HUES6 (cell line): ENCODE measurements around the gene TECTB.

Experiments used
- H3K27ac ChIP-seq: 2 replicates; pipeline ENCODE4 v1.7.0; 2013; ENCODE audit warnings: low read depth, mild to moderate bottlenecking, low read length, inconsistent platforms
- H3K27me3 ChIP-seq: 2 replicates; pipeline ENCODE4 v1.6.1; 2013; ENCODE audit warnings: low read length; ENCODE audit not compliant: control insufficient read depth, insufficient read depth
- H3K36me3 ChIP-seq: 2 replicates; pipeline ENCODE4 v1.6.1; 2013; ENCODE audit warnings: low read length; ENCODE audit not compliant: control insufficient read depth, insufficient read depth
- H3K4me1 ChIP-seq: 2 replicates; pipeline ENCODE4 v1.6.1; 2013; ENCODE audit warnings: low read length; ENCODE audit not compliant: control insufficient read depth, insufficient read depth
- H3K4me3 ChIP-seq: 2 replicates; pipeline ENCODE4 v1.5.1; 2013; ENCODE audit warnings: low read depth, low read length
- H3K9ac ChIP-seq: one replicate; pipeline ENCODE4 v1.6.1; 2013; ENCODE audit warnings: mild to moderate bottlenecking, low read length
- H3K9me3 ChIP-seq: 2 replicates; pipeline ENCODE4 v1.6.1; 2013; ENCODE audit warnings: low read depth, low read length; ENCODE audit not compliant: control insufficient read depth, insufficient read depth

TECTB gene

GRCh38 chr10:112289373-112290053 is 6.3 kb downstream of the TECTB start:
- H3K4me3 ChIP-seq: no peak overlapping the region
- H3K9ac ChIP-seq: no peak overlapping the region
- no peaks in the 10 kb centered on the region for H3K9me3 ChIP-seq
- no peaks in the 10 kb centered on the region for H3K36me3 ChIP-seq
- no peak overlapping the region for H3K27ac ChIP-seq
- peaks cover 9% of the 10 kb centered on the region for H3K27me3 ChIP-seq
- peaks cover 2% of the 10 kb centered on the region; the same call in 1 of the 2 replicates for H3K4me1 ChIP-seq

GRCh38 chr10:112290054-112290373 is 6.8 kb downstream of the TECTB start:
- Histone ChIP-seq H3K4me1 (peaks cover 2% of the 10 kb centered on the region; the same call in 1 of the 2 replicates), H3K27ac (no peak overlapping the region), H3K4me3 (no peak overlapping the region)

GRCh38 chr10:112294169-112294568 is 11.0 kb downstream of the TECTB start:
- no peak overlapping the region for H3K27ac ChIP-seq
- H3K9ac ChIP-seq: no peak overlapping the region
- no peaks in the 10 kb centered on the region for H3K36me3 ChIP-seq
- no peaks in the 10 kb centered on the region; the same call in 1 of the 2 replicates for H3K27me3 ChIP-seq
- no peaks in the 10 kb centered on the region; the same call in 1 of the 2 replicates for H3K4me1 ChIP-seq
- H3K9me3 ChIP-seq: no peaks in the 10 kb centered on the region
- H3K4me3 ChIP-seq: no peak overlapping the region

More at GRCh38 chr10:112290054-112290373, 6.8 kb downstream of the TECTB start:
- H3K9ac ChIP-seq: no peak overlapping the region
- H3K36me3 ChIP-seq: no peaks in the 10 kb centered on the region
- H3K27me3 ChIP-seq: peaks cover 7% of the 10 kb centered on the region
- no peaks in the 10 kb centered on the region for H3K9me3 ChIP-seq

- no peaks in the 10 kb centered on the region for H3K9me3 ChIP-seq
These were observed 12.9 kb downstream of the TECTB start for GRCh38 chr10:112295853-112296830.

GRCh38 chr10:112296908-112297331 is 13.7 kb downstream of the TECTB start:
- Histone ChIP-seq H3K9me3 (no peaks in the 10 kb centered on the region), H3K9ac (no peak overlapping the region), H3K4me3 (no peak overlapping the region), H3K27me3 (no peaks in the 10 kb centered on the region), H3K4me1 (no peaks in the 10 kb centered on the region; the same call in 1 of the 2 replicates), H3K36me3 (no peaks in the 10 kb centered on the region), H3K27ac (no peak overlapping the region)

More at GRCh38 chr10:112295853-112296830, 12.9 kb downstream of the TECTB start:
- H3K4me1 ChIP-seq: no peaks in the 10 kb centered on the region; the same call in 1 of the 2 replicates
- H3K27ac ChIP-seq: no peak overlapping the region
- no peak overlapping the region for H3K9ac ChIP-seq
- no peak overlapping the region for H3K4me3 ChIP-seq
- no peaks in the 10 kb centered on the region for H3K36me3 ChIP-seq
- no peaks in the 10 kb centered on the region for H3K27me3 ChIP-seq

GRCh38 chr10:112298581-112298980 is 15.4 kb downstream of the TECTB start:
- Histone ChIP-seq H3K4me1 (no peaks in the 10 kb centered on the region; the same call in 1 of the 2 replicates), H3K9ac (no peak overlapping the region), H3K9me3 (no peaks in the 10 kb centered on the region), H3K36me3 (no peaks in the 10 kb centered on the region), H3K4me3 (no peak overlapping the region), H3K27ac (no peak overlapping the region), H3K27me3 (no peaks in the 10 kb centered on the region)

- Histone ChIP-seq H3K36me3 (no peaks in the 10 kb centered on the region), H3K4me3 (no peak overlapping the region), H3K9ac (no peak overlapping the region), H3K4me1 (no peaks in the 10 kb centered on the region; the same call in 1 of the 2 replicates), H3K27ac (no peak overlapping the region), H3K9me3 (no peaks in the 10 kb centered on the region), H3K27me3 (no peaks in the 10 kb centered on the region)
These were observed 16.3 kb downstream of the TECTB start for GRCh38 chr10:112299456-112299855.

GRCh38 chr10:112302335-112302734 is 19.1 kb downstream of the TECTB start:
- Histone ChIP-seq H3K9me3 (no peaks in the 10 kb centered on the region), H3K27me3 (no peaks in the 10 kb centered on the region), H3K36me3 (no peaks in the 10 kb centered on the region), H3K4me1 (0 out of 2 replicates have a peak, but pooled peaks cover under 1% of the 10 kb centered on the region), H3K27ac (no peak overlapping the region), H3K4me3 (no peak overlapping the region), H3K9ac (no peak overlapping the region)

- Histone ChIP-seq H3K36me3 (no peaks in the 10 kb centered on the region), H3K9me3 (no peaks in the 10 kb centered on the region), H3K4me1 (peaks cover 5% of the 10 kb centered on the region; the same call in 1 of the 2 replicates), H3K9ac (no peak overlapping the region), H3K27ac (no peak overlapping the region), H3K4me3 (no peak overlapping the region), H3K27me3 (no peaks in the 10 kb centered on the region)
These were observed 20.3 kb downstream of the TECTB start for GRCh38 chr10:112303528-112303927.

- H3K4me1 ChIP-seq: peaks cover 5% of the 10 kb centered on the region; the same call in 1 of the 2 replicates
- no peaks in the 10 kb centered on the region for H3K27me3 ChIP-seq
- no peak overlapping the region for H3K9ac ChIP-seq
These were observed 21.2 kb downstream of the TECTB start for GRCh38 chr10:112304267-112304859.

More at GRCh38 chr10:112304267-112304859, 21.2 kb downstream of the TECTB start:
- Histone ChIP-seq H3K27ac (no peak overlapping the region), H3K9me3 (no peaks in the 10 kb centered on the region), H3K4me3 (no peak overlapping the region), H3K36me3 (no peaks in the 10 kb centered on the region)
